HepG2 (cell line): ENCODE results near the gene MT1A. TPM values are rescaled to one million over a fixed set of nuclear protein-coding genes. Genes with fewer than 3 reads are reported as not detected.

Source experiments
- CBX2 ChIP-seq, 2 experiments: fragments of 200-600 bp in 1 of 2; sonication (generic); formaldehyde crosslinking in 1 of 2; IDR thresholded peaks; 2 replicates each; pipeline versions ENCODE4 v1.7.0 to v1.8.1; 2018 to 2022; ENCODE audit warnings: low read depth in 2 of 2, low read length in 1 of 2, mild to moderate bottlenecking in 1 of 2, missing genetic modification reagents in 1 of 2
- ESRRA ChIP-seq: sonication (generic); formaldehyde crosslinking; IDR thresholded peaks from 2 replicates; pipeline ENCODE4 v1.5.1; 2020; ENCODE audit warnings: mild to moderate bottlenecking, low read depth, missing genetic modification reagents
- GATAD2A ChIP-seq: IDR thresholded peaks from 2 replicates; pipeline ENCODE4 v1.6.1; 2016
- HNRNPLL ChIP-seq: fragments of 200-400 bp; formaldehyde crosslinking; IDR thresholded peaks from 2 replicates; pipeline ENCODE4 v1.6.1; 2017; ENCODE audit warnings: mild to moderate bottlenecking, low read depth, low read length; ENCODE audit not compliant: poor library complexity, severe bottlenecking
- KDM1A ChIP-seq: IDR thresholded peaks from 2 replicates; pipeline ENCODE4 v1.6.1; 2016; ENCODE audit warnings: missing compliant biosample characterization
- NCOA1 ChIP-seq: sonication (generic); formaldehyde crosslinking; IDR thresholded peaks from 2 replicates; pipeline ENCODE4 v1.9.0; 2021; ENCODE audit warnings: missing genetic modification reagents
- NFE2L1 ChIP-seq: sonication (generic); formaldehyde crosslinking; IDR thresholded peaks from 2 replicates; pipeline ENCODE4 v1.4.0; 2020; ENCODE audit warnings: missing genetic modification reagents, mild to moderate bottlenecking, borderline replicate concordance
- POGZ ChIP-seq: sonication (generic); formaldehyde crosslinking; IDR thresholded peaks from 2 replicates; pipeline ENCODE4 v1.4.0; 2020; ENCODE audit warnings: mild to moderate bottlenecking, missing genetic modification reagents
- RARG ChIP-seq: sonication (generic); formaldehyde crosslinking; IDR thresholded peaks from 2 replicates; pipeline ENCODE4 v1.4.0; 2020; ENCODE audit warnings: low read depth, mild to moderate bottlenecking, missing genetic modification reagents
- SAFB2 ChIP-seq: sonication (generic); formaldehyde crosslinking; IDR thresholded peaks from 2 replicates; pipeline ENCODE4 v1.5.1; 2020; ENCODE audit warnings: missing genetic modification reagents, low read depth, mild to moderate bottlenecking, borderline replicate concordance
- TMF1 ChIP-seq: sonication (generic); formaldehyde crosslinking; IDR thresholded peaks from 2 replicates; pipeline ENCODE4 v1.8.1; 2022; ENCODE audit warnings: low read depth, missing genetic modification reagents
- ZFP90 ChIP-seq: sonication (generic); formaldehyde crosslinking; IDR thresholded peaks from 2 replicates; pipeline ENCODE4 v1.8.0; 2022; ENCODE audit warnings: missing genetic modification reagents, mild to moderate bottlenecking, inconsistent platforms, borderline replicate concordance
- ZNF101 ChIP-seq: sonication (generic); formaldehyde crosslinking; IDR thresholded peaks from 2 replicates; pipeline ENCODE4 v1.4.0; 2020; ENCODE audit warnings: mild to moderate bottlenecking, low read depth, missing genetic modification reagents, borderline replicate concordance
- ZNF230 ChIP-seq: sonication (generic); formaldehyde crosslinking; IDR thresholded peaks from 2 replicates; pipeline ENCODE4 v1.4.0; 2020; ENCODE audit warnings: mild to moderate bottlenecking, missing genetic modification reagents
- ZNF335 ChIP-seq: sonication (generic); formaldehyde crosslinking; IDR thresholded peaks from 2 replicates; pipeline ENCODE4 v1.4.0; 2020; ENCODE audit warnings: missing genetic modification reagents
- ZNF510 ChIP-seq: sonication (generic); formaldehyde crosslinking; IDR thresholded peaks from 2 replicates; pipeline ENCODE4 v1.4.0; 2020; ENCODE audit warnings: low read depth, mild to moderate bottlenecking, missing genetic modification reagents
- ZNF570 ChIP-seq: sonication (generic); formaldehyde crosslinking; IDR thresholded peaks from 2 replicates; pipeline ENCODE4 v1.4.0; 2020; ENCODE audit warnings: mild to moderate bottlenecking, missing genetic modification reagents, borderline replicate concordance
- ZNF780A ChIP-seq: sonication (generic); formaldehyde crosslinking; IDR thresholded peaks from 2 replicates; pipeline ENCODE4 v1.8.0; 2022; ENCODE audit warnings: mild to moderate bottlenecking, missing genetic modification reagents, moderate library complexity
- ZNF788 ChIP-seq: sonication (generic); formaldehyde crosslinking; IDR thresholded peaks from 2 replicates; pipeline ENCODE4 v1.5.0; 2020; ENCODE audit warnings: mild to moderate bottlenecking, missing genetic modification reagents, borderline replicate concordance
- ZNF790 ChIP-seq: sonication (generic); formaldehyde crosslinking; IDR thresholded peaks from 2 replicates; pipeline ENCODE4 v1.8.0; 2022; ENCODE audit warnings: missing genetic modification reagents, mild to moderate bottlenecking, borderline replicate concordance
- ZNF792 ChIP-seq: IDR thresholded peaks from 2 replicates; pipeline ENCODE4 v1.6.1; 2016
- ZNF839 ChIP-seq: sonication (generic); formaldehyde crosslinking; IDR thresholded peaks from 2 replicates; pipeline ENCODE4 v1.4.0; 2020; ENCODE audit warnings: missing genetic modification reagents, mild to moderate bottlenecking, borderline replicate concordance
- ZNF883 ChIP-seq: sonication (generic); formaldehyde crosslinking; IDR thresholded peaks from 2 replicates; pipeline ENCODE4 v1.5.1; 2020; ENCODE audit warnings: mild to moderate bottlenecking, missing genetic modification reagents; ENCODE audit errors: not compliant biosample characterization
- ZSCAN25 ChIP-seq: sonication (generic); formaldehyde crosslinking; IDR thresholded peaks from 2 replicates; pipeline ENCODE4 v1.8.0; 2022; ENCODE audit warnings: mild to moderate bottlenecking, missing genetic modification reagents
- polyA plus RNA-seq, 8 experiments: library from polyadenylated mRNA; depleted of rRNA in 3 of 8; stranded (reverse) in 7 of 8; unstranded in 1 of 8; fragments of >200 nt; fragmentation: Illumina TruSeq in 4 of 8; extraction: Trizol in 4 of 8; gene quantifications; 2 replicates each; pipeline versions ENCODE4 v1.2.1 to v1.2.3, GENCODE V29; 2011 to 2016; ENCODE audit warnings: low read depth in 4 of 8, missing spikeins in 1 of 8, mixed read lengths in 1 of 8; ENCODE audit not compliant: insufficient read depth in 1 of 8
- total RNA-seq, 5 experiments: library from RNA; depleted of rRNA; stranded (reverse); fragments of >200 nt; fragmentation: Illumina TruSeq; extraction: Trizol; gene quantifications; 2 replicates each; pipeline ENCODE4 v1.2.3, GENCODE V29; 2016; ENCODE audit warnings: low read depth in 1 of 5
- TF ChIP-seq, protein P1 (sequence below): sonication (generic); formaldehyde crosslinking; IDR thresholded peaks from 2 replicates; pipeline ENCODE4 v1.5.0; 2020; ENCODE audit warnings: missing genetic modification reagents
- TF ChIP-seq, protein P2 (sequence below): fragments of 450-650 bp; IDR thresholded peaks from 2 replicates; pipeline ENCODE4 v1.6.1; 2016
- TF ChIP-seq, protein P3 (sequence below): sonication (generic); formaldehyde crosslinking; IDR thresholded peaks from 2 replicates; pipeline ENCODE4 v1.5.1; 2020; ENCODE audit warnings: mild to moderate bottlenecking, missing genetic modification reagents, moderate library complexity

Gene MT1A
- total and polyA plus RNA-seq, 2 of the 13 experiments (the other 11 are each of a cell fraction or from before 2014, with no cell fraction given): 8.3 to 10.4 TPM

DNA sequence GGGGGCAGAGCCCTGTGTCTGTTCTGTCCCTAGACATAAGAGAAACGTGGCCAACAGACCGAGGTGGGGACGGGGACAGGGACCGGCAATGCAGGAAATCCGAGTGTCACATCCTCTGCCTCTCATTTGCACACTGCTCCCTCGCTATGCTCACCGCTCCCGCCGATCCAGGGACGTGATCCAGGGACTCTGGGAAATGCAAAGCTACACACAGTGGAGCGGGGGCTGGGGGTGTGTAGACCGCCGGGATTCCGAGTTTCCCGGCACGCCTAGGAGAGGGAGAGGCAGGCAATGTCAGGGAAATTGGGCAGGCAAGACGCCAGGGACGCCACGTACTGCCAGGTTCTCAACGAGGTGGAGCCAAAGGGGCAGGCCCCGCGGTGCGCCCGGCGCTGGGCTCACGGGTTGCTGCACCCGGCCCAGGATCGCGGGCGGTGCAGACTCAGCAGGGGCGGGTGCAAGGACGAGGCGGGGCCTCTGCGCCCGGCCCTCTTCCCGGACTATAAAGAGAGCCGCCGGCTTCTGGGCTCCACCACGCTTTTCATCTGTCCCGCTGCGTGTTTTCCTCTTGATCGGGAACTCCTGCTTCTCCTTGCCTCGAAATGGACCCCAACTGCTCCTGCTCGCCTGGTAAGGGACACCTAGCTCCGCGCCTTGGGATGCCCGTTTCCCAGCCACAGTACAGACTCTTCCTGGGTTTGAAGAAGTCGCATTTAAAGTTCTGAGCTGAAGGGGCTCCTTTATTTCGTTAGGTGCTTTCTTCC is 43.7 kb downstream of the MT1A start, which contains the start of gene MT1X (continued):
- peak; percentile 79 for TF ChIP-seq POGZ (CRISPR knock-in tag)
- peak; percentile 62; the same call in 1 of the 2 replicates for TF ChIP-seq ZNF101
- TF ChIP-seq CBX2 (IDR thresholded peaks at IDR 0.05; ENCODE audit: low read depth, low read length): no peak; the same call in 1 of the 2 replicates
- peak; percentile 78; the same call in 1 of the 2 replicates for TF ChIP-seq CBX2 (CRISPR knock-in tag; IDR thresholded peaks at IDR 0.05; ENCODE audit: low read depth)
- no peak for TF ChIP-seq RARG (CRISPR knock-in tag)
- peak; percentile 72; the same call in 1 of the 2 replicates for TF ChIP-seq ZNF788 (CRISPR knock-in tag)
- TF ChIP-seq ZNF790: no peak; the same call in 1 of the 2 replicates
- TF ChIP-seq ZNF570 (CRISPR knock-in tag): no peak
- 0 out of 2 replicates have a peak, but pooled peaks have one; percentile 67 for TF ChIP-seq NCOA1
- TF ChIP-seq, protein P1, sequence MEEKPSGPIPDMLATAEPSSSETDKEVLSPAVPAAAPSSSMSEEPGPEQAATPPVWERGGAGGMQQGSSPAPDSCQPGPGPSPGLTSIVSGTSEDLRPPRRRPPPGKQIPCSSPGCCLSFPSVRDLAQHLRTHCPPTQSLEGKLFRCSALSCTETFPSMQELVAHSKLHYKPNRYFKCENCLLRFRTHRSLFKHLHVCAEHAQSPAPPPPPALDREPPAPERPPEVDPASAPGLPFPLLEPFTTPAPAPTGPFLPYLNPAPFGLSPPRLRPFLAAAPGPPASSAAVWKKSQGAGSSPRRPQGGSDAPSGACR: no peak
- TF ChIP-seq KDM1A (CRISPR knock-in tag): no peak
- TF ChIP-seq, protein P2, sequence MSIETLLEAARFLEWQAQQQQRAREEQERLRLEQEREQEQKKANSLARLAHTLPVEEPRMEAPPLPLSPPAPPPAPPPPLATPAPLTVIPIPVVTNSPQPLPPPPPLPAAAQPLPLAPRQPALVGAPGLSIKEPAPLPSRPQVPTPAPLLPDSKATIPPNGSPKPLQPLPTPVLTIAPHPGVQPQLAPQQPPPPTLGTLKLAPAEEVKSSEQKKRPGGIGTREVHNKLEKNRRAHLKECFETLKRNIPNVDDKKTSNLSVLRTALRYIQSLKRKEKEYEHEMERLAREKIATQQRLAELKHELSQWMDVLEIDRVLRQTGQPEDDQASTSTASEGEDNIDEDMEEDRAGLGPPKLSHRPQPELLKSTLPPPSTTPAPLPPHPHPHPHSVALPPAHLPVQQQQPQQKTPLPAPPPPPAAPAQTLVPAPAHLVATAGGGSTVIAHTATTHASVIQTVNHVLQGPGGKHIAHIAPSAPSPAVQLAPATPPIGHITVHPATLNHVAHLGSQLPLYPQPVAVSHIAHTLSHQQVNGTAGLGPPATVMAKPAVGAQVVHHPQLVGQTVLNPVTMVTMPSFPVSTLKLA: no peak
- TF ChIP-seq ZFP90 (CRISPR knock-in tag): peak; percentile 91; the same call in 1 of the 2 replicates
- TF ChIP-seq ESRRA (CRISPR knock-in tag): peak; percentile 54; the same call in 1 of the 2 replicates
- no peak; the same call in none of the 2 replicates for TF ChIP-seq ZSCAN25 (CRISPR knock-in tag)
- TF ChIP-seq ZNF335 (CRISPR knock-in tag): no peak
- TF ChIP-seq TMF1 (CRISPR knock-in tag): 0 out of 2 replicates have a peak, but pooled peaks have one; percentile 42
- TF ChIP-seq ZNF792 (CRISPR knock-in tag): peak; percentile 73
- TF ChIP-seq, protein P3, sequence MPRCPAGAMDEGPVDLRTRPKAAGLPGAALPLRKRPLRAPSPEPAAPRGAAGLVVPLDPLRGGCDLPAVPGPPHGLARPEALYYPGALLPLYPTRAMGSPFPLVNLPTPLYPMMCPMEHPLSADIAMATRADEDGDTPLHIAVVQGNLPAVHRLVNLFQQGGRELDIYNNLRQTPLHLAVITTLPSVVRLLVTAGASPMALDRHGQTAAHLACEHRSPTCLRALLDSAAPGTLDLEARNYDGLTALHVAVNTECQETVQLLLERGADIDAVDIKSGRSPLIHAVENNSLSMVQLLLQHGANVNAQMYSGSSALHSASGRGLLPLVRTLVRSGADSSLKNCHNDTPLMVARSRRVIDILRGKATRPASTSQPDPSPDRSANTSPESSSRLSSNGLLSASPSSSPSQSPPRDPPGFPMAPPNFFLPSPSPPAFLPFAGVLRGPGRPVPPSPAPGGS (CRISPR knock-in tag): peak; percentile 80
- TF ChIP-seq ZNF780A (CRISPR knock-in tag): no peak
- TF ChIP-seq ZNF839 (CRISPR knock-in tag): peak; percentile 70; the same call in 1 of the 2 replicates
- TF ChIP-seq ZNF883 (CRISPR knock-in tag): peak; percentile 91
- TF ChIP-seq HNRNPLL: peak; percentile 78
- peak; percentile 6; the same call in 1 of the 2 replicates for TF ChIP-seq NFE2L1 (CRISPR knock-in tag)
- peak; percentile 83; the same call in 1 of the 2 replicates for TF ChIP-seq SAFB2 (CRISPR knock-in tag)
- no peak for TF ChIP-seq ZNF510 (CRISPR knock-in tag)
- TF ChIP-seq GATAD2A (CRISPR knock-in tag): peak; percentile 14; the same call in 1 of the 2 replicates
- 0 out of 2 replicates have a peak, but pooled peaks have one; percentile 70 for TF ChIP-seq ZNF230
